Gastroesophageal sphincter (tissue), 4 donors: Measurements from ENCODE around the gene RASGRP3. TPM values are rescaled to one million over a fixed set of nuclear protein-coding genes. Genes with fewer than 3 reads are reported as not detected.
A peak's percentile ranks its signal among the peaks of the same experiment; 100 is the strongest.

Experiments
- ATAC-seq: fragments of 150-250 bp; one replicate; pipeline ENCODE4 v1.9.1; 2016; ENCODE audit warnings: mild to moderate bottlenecking, moderate library complexity
- H3K27ac ChIP-seq, 4 donors: fragments of 200-600 bp; sonication (generic) in 3 of 4; 1 replicate in 3 of 4; 2 replicates in 1 of 4; pipeline ENCODE4 v1.5.1; 2016 to 2019
- H3K27me3 ChIP-seq: fragments of 200-600 bp; sonication (generic); one replicate; pipeline ENCODE4 v1.5.1; 2019
- H3K36me3 ChIP-seq, 2 donors: fragments of 200-600 bp; sonication (generic); one replicate each; pipeline ENCODE4 v1.5.1; 2019; ENCODE audit warnings: control low read depth in 1 of 2
- H3K4me1 ChIP-seq, 3 donors: fragments of 200-600 bp; sonication (generic); 1 replicate in 2 of 3; 2 replicates in 1 of 3; pipeline ENCODE4 v1.5.1; 2016 to 2019; ENCODE audit warnings: control low read depth in 2 of 3
- H3K4me3 ChIP-seq, 2 donors: fragments of 200-600 bp; sonication (generic); one replicate each; pipeline ENCODE4 v1.5.1; 2019; ENCODE audit warnings: mild to moderate bottlenecking in 1 of 2, moderate library complexity in 1 of 2
- H3K9me3 ChIP-seq, 3 donors: fragments of 200-600 bp; sonication (generic); one replicate each; pipeline ENCODE4 v1.5.1; 2017 to 2019; ENCODE audit warnings: control low read depth in 2 of 3
- EP300 ChIP-seq: sonication (generic); formaldehyde crosslinking; IDR thresholded peaks from one replicate; pipeline ENCODE4 v1.6.1; 2017; ENCODE audit warnings: antibody characterized with exemption, mild to moderate bottlenecking
- POLR2A ChIP-seq, 2 donors: fragments of 450-650 bp; IDR thresholded peaks; one replicate each; pipeline ENCODE4 v1.6.1; 2017; ENCODE audit warnings: antibody characterized with exemption in 2 of 2, mild to moderate bottlenecking in 2 of 2, moderate library complexity in 1 of 2
- POLR2AphosphoS5 ChIP-seq: sonication (generic); formaldehyde crosslinking; IDR thresholded peaks from one replicate; pipeline ENCODE4 v1.6.1; 2017; ENCODE audit warnings: antibody characterized with exemption
- WGBS, 2 donors: methylation state at CpG; one replicate each; pipeline ENCODE4 v1.1.5; 2018; ENCODE audit warnings: low coverage in 1 of 2; 5-methylcytosine and 5-hydroxymethylcytosine counted together
- total RNA-seq, 4 donors: library from RNA; depleted of rRNA; stranded (reverse); fragments of >200 nt; gene quantifications; one replicate each; pipeline ENCODE4 v1.1.0, GENCODE V29; 2016
- TF ChIP-seq, protein P1 (sequence below), 4 experiments: fragments of 200-600 bp in 2 of 4; fragments of 450-650 bp in 2 of 4; sonication (generic) in 1 of 4; IDR thresholded peaks; one replicate each; pipeline ENCODE4 v1.5.1; 2017 to 2019; ENCODE audit warnings: antibody characterized with exemption in 4 of 4, mild to moderate bottlenecking in 2 of 4, moderate library complexity in 2 of 4

RASGRP3 gene
- total RNA-seq, 4 donors from 2014 or later, result 2.6 to 23.3 (median 8.3) TPM

DNA sequence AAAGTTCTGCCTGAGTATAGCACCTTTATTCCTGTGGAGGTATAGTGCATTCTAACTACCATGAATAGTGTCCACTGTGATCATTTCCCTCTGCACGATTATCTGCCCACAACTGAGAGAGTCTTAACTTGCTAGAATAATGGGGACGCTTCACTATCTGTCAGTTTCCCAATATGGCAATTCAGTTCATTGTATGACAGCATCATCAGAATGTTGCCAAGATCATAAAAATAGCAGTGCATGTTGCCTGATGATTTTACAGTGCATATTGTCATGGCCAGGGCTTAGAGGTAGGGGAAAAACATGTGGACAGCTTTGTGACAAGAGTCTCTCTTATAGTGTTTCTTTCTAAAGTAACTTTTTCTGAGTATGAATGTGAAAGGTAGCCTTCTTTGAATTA is 6.1 kb downstream of the RASGRP3 start:
- no peaks in the 10 kb centered on the region for H3K36me3 ChIP-seq
- no peaks in the 10 kb centered on the region for H3K27me3 ChIP-seq
- no peak overlapping the region for H3K4me3 ChIP-seq
- WGBS, 2 donors, result 47 to 67% methylated on average over 1 to 2 of the region's 2 CpGs
- no peak for TF ChIP-seq POLR2A (IDR thresholded peaks at IDR 0.05)
- TF ChIP-seq EP300, result no peak
- no peak for ATAC-seq
- H3K9me3 ChIP-seq, result peaks cover 0 to 4% (median 0%) of the 10 kb centered on the region in 3 donors
- H3K27ac ChIP-seq, result no peak overlapping the region
- H3K4me1 ChIP-seq, result peaks cover 5 to 31% (median 7%) of the 10 kb centered on the region in 3 donors

DNA sequence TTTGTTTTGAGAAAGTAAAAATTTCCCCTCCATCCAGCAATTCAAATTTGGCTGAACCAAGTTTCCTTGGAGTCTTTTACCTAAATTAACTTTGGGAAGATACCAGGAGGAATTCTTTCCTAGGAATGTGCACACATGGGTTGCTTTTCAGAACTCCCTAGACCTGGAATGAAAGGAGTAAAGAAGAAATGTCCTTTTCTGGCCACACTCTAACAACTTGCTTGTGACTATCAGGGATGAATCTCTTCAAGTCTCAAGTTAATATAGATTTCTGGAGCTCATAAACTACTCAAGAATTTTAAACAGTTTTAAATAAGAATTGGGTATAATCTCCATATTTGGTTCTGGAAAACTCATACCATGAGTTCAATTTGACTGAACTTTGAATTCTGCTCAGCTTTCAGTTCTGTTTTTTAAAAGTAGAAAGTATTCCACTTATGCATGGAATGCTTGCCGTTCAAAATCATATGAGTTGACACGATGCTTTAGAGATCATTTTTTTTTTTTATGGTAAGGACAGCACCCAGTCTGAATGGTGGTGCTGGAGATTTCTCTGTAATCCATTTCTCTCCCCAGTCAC is 7.7 kb downstream of the RASGRP3 start:
- Histone ChIP-seq H3K4me3 (no peak overlapping the region), H3K36me3 (no peaks in the 10 kb centered on the region), H3K27ac (peak overlapping the region in 3 of 4 donors; percentile 28 to 57 (median 45)), H3K27me3 (no peaks in the 10 kb centered on the region), H3K9me3 (peaks cover 0 to 4% (median 0%) of the 10 kb centered on the region in 3 donors), H3K4me1 (peaks cover 5 to 23% (median 7%) of the 10 kb centered on the region in 3 donors)
- ATAC-seq, result no peak
- no peak for TF ChIP-seq POLR2A (IDR thresholded peaks at IDR 0.05)
- TF ChIP-seq, protein P1, sequence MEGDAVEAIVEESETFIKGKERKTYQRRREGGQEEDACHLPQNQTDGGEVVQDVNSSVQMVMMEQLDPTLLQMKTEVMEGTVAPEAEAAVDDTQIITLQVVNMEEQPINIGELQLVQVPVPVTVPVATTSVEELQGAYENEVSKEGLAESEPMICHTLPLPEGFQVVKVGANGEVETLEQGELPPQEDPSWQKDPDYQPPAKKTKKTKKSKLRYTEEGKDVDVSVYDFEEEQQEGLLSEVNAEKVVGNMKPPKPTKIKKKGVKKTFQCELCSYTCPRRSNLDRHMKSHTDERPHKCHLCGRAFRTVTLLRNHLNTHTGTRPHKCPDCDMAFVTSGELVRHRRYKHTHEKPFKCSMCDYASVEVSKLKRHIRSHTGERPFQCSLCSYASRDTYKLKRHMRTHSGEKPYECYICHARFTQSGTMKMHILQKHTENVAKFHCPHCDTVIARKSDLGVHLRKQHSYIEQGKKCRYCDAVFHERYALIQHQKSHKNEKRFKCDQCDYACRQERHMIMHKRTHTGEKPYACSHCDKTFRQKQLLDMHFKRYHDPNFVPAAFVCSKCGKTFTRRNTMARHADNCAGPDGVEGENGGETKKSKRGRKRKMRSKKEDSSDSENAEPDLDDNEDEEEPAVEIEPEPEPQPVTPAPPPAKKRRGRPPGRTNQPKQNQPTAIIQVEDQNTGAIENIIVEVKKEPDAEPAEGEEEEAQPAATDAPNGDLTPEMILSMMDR (IDR thresholded peaks at IDR 0.05), result no peak
- no peak for TF ChIP-seq EP300
- WGBS, 2 donors, result 9 to 12% methylated on average over 2 of the region's 2 CpGs

DNA sequence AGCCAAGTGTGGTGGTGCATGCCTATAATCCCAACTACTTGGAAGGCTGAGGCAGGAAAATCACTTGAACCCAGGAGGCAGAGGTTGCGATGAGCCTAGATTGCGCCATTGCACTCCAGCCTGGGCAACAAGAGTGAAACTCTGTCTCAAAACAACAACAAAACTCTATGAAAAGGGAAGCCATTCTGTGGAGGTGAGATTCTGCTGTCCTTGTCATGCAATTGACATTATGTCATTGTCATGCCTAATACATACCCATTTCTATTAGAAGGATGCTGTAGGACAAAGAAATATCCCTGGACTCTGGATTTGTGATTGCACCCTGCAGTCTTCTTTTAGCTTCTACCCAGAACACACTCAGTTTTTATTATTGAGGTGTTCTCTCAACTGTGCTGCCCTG is 8.6 kb downstream of the RASGRP3 start:
- H3K36me3 ChIP-seq, result no peaks in the 10 kb centered on the region
- ATAC-seq, result no peak
- TF ChIP-seq POLR2AphosphoS5 (no peak), POLR2A (IDR thresholded peaks at IDR 0.05) (no peak), EP300 (no peak)
- TF ChIP-seq, protein P1 (IDR thresholded peaks at IDR 0.05), result no peak
- H3K27ac ChIP-seq, result peak overlapping the region in 3 of 4 donors; percentile 28 to 57 (median 45)
- H3K27me3 ChIP-seq, result no peaks in the 10 kb centered on the region
- peaks cover 0 to 4% (median 0%) of the 10 kb centered on the region in 3 donors for H3K9me3 ChIP-seq
- no peak overlapping the region for H3K4me3 ChIP-seq
- 95% methylated on average over 2 of the region's 2 CpGs; no CpG with 5 or more reads in 1 of the 2 donors for WGBS, 2 donors
- H3K4me1 ChIP-seq, result peaks cover 5 to 21% (median 7%) of the 10 kb centered on the region in 3 donors

DNA sequence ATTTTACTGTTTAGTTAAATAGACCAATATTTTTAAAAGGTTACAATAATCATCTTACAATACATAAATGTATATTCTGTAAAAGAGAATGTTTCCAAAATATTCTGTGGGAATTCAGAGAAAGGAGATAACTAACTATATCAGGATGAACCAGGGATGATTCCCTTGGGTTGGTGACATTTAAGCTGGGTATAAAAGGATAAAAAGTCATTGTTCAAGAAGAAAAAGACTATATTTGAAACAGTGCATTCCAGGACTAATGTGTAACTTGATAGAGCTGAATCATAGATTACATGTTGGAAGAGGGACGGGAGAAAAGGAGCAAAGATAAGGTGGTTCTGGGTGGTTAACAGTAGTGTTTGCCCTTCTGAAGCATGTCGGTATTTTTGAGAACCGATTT is 10.1 kb downstream of the RASGRP3 start:
- peaks cover 0 to 4% (median 0%) of the 10 kb centered on the region in 3 donors for H3K9me3 ChIP-seq
- ATAC-seq, result no peak
- no peak for TF ChIP-seq EP300
- TF ChIP-seq, protein P1 (IDR thresholded peaks at IDR 0.05), result no peak
- no peak for TF ChIP-seq POLR2A (IDR thresholded peaks at IDR 0.05)
- TF ChIP-seq POLR2AphosphoS5, result no peak
- H3K4me3 ChIP-seq, result no peak overlapping the region
- peaks cover 5 to 23% (median 7%) of the 10 kb centered on the region in 3 donors for H3K4me1 ChIP-seq
- no peak overlapping the region for H3K27ac ChIP-seq
- H3K27me3 ChIP-seq, result no peaks in the 10 kb centered on the region
- H3K36me3 ChIP-seq, result no peaks in the 10 kb centered on the region
- WGBS, 2 donors, result 97 to 100% methylated on average over 3 of the region's 3 CpGs

DNA sequence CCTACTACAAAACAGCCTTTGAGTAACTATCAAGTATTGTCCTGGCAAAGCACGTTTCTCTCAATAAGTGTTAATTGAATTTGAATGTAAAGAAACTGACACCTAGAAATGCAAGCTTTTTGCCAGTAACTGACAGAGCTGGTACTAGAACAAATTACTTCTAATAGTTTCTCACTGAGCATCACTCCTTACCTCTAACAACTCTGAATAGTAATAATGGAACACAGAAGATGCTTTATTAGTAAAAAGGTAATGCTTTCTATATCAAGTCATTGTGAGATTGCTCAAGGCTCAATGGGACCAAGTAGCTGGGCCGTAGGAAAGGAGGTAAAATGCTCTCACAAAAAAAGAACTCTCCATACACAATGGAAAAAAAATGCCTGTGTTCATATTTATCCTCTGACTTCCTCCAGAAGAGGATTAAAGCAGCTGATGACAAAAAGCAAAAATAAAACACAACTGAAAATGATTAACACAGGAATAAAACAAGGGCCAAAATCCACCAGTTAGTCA is 11.8 kb downstream of the RASGRP3 start:
- ATAC-seq, result no peak
- H3K4me3 ChIP-seq, result no peak overlapping the region
- no peaks in the 10 kb centered on the region for H3K36me3 ChIP-seq
- H3K27ac ChIP-seq, result no peak overlapping the region
- peaks cover 0 to 4% (median 0%) of the 10 kb centered on the region in 3 donors for H3K9me3 ChIP-seq
- peaks cover 5 to 23% (median 7%) of the 10 kb centered on the region in 3 donors for H3K4me1 ChIP-seq
- TF ChIP-seq, protein P1 (IDR thresholded peaks at IDR 0.05), result no peak
- WGBS, 2 donors, result 27 to 60% methylated on average over 2 of the region's 2 CpGs
- no peaks in the 10 kb centered on the region for H3K27me3 ChIP-seq
